ENCODE measurements around the gene RNU5B-1.
"Not testable (repeated sequence)": the region's sequence is repeated elsewhere in the genome, so short reads cannot be mapped to it uniquely, and the experiment has no call there.

The RNU5B-1 gene

DNA sequence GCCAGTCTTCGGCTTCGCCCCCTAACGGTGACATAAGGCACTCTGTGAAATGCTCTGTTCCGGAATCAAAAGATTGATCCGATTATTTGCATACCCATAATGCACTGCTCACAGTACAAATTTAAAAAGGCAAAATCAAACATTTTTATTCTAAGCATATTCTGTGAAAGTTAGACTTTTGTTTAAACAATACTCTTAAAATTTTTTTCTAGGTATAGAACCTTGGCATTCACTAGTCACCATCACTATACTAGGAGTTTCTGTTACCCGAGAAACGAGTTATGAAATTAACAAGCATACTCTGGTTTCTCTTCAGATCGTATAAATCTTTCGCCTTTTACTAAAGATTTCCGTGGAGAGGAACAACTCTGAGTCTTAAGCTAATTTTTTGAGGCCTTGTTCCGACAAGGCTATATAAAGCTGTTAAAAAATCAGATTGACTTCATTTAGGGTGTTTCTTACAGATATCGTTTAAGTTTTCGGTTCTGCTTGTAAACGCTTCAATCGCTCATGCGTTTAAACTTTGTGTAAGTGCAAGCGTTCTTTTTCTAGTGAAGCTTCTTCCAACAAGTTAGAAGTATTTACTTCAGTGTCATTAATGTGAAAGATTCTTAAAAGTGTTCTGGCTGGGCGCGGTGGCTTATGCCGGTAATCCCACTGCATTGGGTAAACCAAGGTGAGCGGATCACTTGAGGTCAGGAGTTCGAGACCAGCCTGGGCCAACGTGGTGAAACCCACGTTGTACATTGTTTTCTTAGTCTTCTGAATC, at the start of gene RNU5B-1:
Gene RNU5B-1 (plus strand): TSS at position 297 of the 769 bp plus-strand sequence.
- peak; percentile 63 for DNase-seq

- DNase-seq = no peak
Observed at GRCh38 chr15:65254758-65255157, 49.7 kb upstream of the RNU5B-1 start.

GRCh38 chr15:65255486-65256140, 48.9 kb upstream of the RNU5B-1 start:
- no peak for DNase-seq

GRCh38 chr15:65258375-65259262, 45.9 kb upstream of the RNU5B-1 start:
- no peak for DNase-seq

- DNase-seq = no peak
Observed at GRCh38 chr15:65259367-65259797, 45.1 kb upstream of the RNU5B-1 start.

- DNase-seq = no peak
Observed at GRCh38 chr15:65260968-65261367, 43.5 kb upstream of the RNU5B-1 start.

DNA sequence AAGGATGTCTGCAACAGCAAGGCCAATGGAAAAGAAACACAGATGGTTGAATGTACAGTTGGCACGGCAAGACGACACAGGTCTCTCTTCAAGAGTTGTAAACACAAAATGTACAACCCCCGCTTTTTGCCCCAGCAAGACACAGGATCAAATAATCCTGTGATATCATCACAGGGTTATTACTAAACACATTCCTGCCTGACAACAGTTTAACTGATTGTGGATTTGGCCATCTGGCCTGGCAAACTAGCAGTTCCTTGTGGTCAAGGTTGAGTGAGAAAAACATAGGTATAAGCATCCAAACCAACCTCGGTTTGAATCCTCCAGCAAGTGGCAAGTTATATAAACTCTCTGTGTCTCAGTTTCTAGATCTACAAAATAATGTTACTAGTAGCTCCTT, 41.2 kb upstream of the RNU5B-1 start:
- no peak for DNase-seq

- DNase-seq = no peak
Observed at GRCh38 chr15:65264863-65265430, 39.5 kb upstream of the RNU5B-1 start.

- no peak for DNase-seq
Observed at GRCh38 chr15:65266469-65266868, 38.0 kb upstream of the RNU5B-1 start.

- DNase-seq = no peak
Observed at GRCh38 chr15:65268411-65268810, 36.1 kb upstream of the RNU5B-1 start.

- DNase-seq = not testable (repeated sequence)
Observed at GRCh38 chr15:65270811-65271545, 33.5 kb upstream of the RNU5B-1 start.

- no peak for DNase-seq
Observed at GRCh38 chr15:65275104-65275727, 29.3 kb upstream of the RNU5B-1 start.

DNA sequence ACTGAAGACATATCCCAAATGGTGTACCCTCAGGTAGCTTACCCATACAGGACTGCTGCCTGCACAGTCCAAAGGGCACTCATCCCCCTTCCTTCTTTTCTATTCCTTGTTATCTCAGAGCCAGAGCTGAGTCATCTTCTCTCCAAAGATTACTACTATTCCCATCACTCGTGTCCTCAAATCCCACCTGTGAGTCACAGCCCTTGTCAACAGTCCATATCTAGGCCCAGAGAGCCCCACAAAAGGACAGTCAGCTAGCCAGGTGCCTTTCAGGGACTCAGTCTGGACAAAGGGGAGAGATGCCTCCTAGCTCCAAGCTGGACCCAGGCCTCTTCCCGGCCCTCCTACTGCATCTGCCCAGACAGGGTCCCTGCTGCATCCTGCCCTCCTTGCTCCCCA, 28.8 kb upstream of the RNU5B-1 start:
- no peak for DNase-seq

- DNase-seq = no peak
Observed at GRCh38 chr15:65277015-65277414, 27.5 kb upstream of the RNU5B-1 start.

DNA sequence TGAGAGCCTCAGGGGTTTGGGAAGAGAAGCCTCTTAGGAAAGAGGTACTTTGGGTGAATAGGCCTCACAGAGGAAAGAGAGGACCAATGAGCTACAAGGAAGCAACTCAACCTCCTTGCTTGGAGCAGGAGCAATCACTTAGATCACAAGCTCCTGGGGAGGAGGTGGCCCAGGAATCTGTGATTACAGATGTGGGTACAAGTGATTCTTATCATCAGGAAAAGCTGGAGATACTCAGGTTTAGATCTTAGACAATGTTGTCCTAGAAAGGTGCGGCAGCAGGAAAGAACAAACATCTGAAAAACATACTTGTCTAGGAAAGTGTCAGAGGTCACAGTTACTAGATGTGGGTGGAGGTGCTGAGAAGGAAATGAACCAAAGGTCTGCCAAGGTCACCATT, 26.0 kb upstream of the RNU5B-1 start:
- no peak for DNase-seq

DNA sequence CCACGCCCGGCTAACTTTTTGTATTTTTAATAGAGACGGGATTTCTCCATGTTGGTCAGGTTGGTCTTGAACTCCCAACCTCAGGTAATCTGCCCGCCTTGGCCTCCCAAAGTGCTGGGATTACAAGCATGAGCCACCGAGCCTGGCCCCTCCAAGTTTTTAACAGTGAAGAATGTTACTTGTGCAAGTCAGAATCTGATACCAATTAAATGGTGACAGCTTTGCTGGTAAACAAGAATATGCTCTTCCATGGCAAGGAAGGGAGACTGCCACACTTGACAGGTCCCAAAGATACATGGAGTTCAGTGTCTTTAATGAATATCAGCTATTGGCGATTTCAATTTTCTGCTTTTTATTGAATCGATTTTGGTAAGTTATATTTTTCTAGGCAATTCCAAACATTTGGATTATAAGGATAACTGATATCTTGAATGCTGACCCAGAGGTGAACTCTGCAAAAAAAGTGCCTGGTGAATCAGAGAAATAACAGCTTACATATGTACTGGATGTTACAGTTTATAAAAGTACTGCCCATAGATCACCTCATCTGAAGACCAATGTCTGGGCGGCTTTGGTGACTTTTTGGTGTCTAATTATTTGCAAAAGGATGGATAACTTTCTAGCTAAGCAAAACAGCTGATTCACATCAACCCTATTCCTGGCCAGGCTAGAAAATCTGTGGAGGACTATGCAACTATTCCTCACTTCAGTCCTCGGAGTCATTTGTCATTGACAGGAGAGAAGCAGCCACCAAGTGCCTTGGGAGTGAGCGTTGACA, 19.0 kb upstream of the RNU5B-1 start:
- no peak for DNase-seq

- no peak for DNase-seq
Observed at GRCh38 chr15:65286069-65286703, 18.3 kb upstream of the RNU5B-1 start.

- DNase-seq = peak; percentile 91
Observed at GRCh38 chr15:65286704-65287519, 17.6 kb upstream of the RNU5B-1 start, which contains the start of gene PARP16. PARP16 (minus strand) TSS chr15:65286883; CDS start chr15:65286426, 457 bp downstream.

DNA sequence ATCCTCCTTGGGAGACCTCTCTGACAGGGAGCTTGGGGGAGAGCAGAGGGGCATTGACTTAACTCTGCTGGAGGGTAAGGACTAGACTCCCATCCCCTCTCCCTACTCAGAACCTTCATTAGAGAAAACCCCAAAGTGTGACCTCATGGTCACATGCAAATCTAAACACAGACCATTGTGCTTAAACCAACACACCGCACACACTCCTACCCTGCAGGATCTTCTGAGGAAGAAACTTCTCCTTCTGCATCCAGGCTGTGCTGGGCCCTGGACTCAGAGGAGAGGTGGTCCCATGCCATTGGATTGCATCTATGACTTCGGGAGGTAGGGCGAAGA, 17.0 kb upstream of the RNU5B-1 start:
- DNase-seq = no peak

All from activated effector memory CD4-positive, alpha-beta T cell treated with Interleukin-2 at 50 U/mL for 16 hours (primary cell).